RWPE1 (cell line): ENCODE measurements around the gene MAGI3.

Source experiments
- CTCF ChIA-PET: fragments of 350-600 bp; sonication (Branson Sonifier 250); formaldehyde crosslinking; extraction: SDS; loops from one replicate; lab custom pipeline; 2021; lab: Yijun Ruan, JAX
- POLR2A ChIA-PET: fragments of 400-600 bp; formaldehyde crosslinking; extraction: SDS; loops from one replicate; lab custom pipeline; 2020; ENCODE audit warnings: antibody characterized with exemption; ENCODE audit not compliant: low non-redundant PET; lab: Yijun Ruan, JAX
- DNase-seq: peaks from one replicate; pipeline ENCODE4 v3.0.0; 2012; ENCODE audit warnings: low spot score
- H3K27ac ChIP-seq: fragments of 450-650 bp; 2 replicates; pipeline ENCODE4 v1.5.1; 2017
- TF ChIP-seq, protein P1 (sequence below): fragments of 450-650 bp; conservative IDR thresholded peaks from 2 replicates; pipeline ENCODE4 v1.5.1; 2017; ENCODE audit warnings: low read depth, mild to moderate bottlenecking

MAGI3 gene

DNA sequence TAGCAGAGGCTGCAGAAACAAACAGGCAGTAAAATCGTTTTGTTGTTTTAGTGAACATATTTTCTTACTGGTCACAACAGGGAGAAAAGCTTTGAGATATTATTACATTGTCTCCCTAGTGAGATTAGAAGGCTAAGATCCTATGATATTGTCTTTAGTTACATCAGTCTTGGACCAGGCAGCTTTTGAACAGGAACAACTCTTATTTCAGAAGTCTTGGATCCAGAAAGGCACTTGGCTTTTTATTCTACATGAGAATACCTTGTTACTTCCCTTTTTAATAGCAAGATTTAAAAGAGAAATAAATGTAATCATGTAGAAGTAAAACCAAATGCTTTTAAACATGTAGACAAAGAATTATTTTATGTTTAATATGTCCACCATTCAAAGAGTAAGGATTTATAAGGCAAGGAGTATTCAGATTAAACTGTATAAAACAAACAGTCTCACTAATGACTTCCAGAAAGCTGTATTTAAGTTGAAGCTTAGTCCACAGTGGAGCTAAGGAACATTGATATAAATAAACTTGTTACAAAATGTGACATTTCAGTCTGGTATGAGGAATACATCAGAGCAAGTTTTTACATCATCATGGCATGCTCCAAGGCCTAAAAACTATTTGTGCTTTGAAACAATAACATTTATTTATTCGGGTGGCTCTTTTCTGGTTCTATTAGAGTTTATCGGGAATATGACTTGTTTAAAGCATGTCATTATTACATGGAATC, 296.7 kb downstream of the MAGI3 start:
- no peak for DNase-seq
- CTCF ChIA-PET = interaction anchor here (0.6 to 0.8 kb wide), 2 partner anchors 11 to 81 kb away, joined by 3 to 4 read pairs; no protein-coding TSS in a partner anchor
- no peak overlapping the region for H3K27ac ChIP-seq
- POLR2A ChIA-PET = no interaction called here
- TF ChIP-seq, protein P1, sequence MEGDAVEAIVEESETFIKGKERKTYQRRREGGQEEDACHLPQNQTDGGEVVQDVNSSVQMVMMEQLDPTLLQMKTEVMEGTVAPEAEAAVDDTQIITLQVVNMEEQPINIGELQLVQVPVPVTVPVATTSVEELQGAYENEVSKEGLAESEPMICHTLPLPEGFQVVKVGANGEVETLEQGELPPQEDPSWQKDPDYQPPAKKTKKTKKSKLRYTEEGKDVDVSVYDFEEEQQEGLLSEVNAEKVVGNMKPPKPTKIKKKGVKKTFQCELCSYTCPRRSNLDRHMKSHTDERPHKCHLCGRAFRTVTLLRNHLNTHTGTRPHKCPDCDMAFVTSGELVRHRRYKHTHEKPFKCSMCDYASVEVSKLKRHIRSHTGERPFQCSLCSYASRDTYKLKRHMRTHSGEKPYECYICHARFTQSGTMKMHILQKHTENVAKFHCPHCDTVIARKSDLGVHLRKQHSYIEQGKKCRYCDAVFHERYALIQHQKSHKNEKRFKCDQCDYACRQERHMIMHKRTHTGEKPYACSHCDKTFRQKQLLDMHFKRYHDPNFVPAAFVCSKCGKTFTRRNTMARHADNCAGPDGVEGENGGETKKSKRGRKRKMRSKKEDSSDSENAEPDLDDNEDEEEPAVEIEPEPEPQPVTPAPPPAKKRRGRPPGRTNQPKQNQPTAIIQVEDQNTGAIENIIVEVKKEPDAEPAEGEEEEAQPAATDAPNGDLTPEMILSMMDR = no peak

DNA sequence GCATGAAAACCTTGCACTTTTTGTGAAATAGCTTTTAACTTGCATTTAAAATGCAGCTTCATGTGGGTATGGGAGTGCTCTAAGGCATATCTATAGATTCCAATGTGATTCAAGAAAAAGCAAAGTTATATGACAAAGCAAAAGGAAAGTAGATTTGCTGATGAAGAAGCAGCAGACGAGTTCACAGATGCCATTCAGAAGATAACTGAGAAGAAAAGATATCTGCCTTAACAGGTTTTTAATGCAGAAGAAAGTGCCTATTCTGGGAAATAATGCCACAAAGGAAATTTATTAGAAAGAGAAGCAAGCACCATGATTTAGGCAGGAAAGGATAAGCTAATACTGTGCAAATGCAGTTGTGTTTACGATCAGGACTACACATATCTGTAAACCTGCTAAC, 300.9 kb downstream of the MAGI3 start:
- CTCF ChIA-PET = interaction anchor here (0.7 kb wide), 1 partner anchor 21 kb away, joined by 4 read pairs; no protein-coding TSS in a partner anchor
- no peak for DNase-seq
- no peak overlapping the region for H3K27ac ChIP-seq
- POLR2A ChIA-PET = no interaction called here
- TF ChIP-seq, protein P1 = no peak

DNA sequence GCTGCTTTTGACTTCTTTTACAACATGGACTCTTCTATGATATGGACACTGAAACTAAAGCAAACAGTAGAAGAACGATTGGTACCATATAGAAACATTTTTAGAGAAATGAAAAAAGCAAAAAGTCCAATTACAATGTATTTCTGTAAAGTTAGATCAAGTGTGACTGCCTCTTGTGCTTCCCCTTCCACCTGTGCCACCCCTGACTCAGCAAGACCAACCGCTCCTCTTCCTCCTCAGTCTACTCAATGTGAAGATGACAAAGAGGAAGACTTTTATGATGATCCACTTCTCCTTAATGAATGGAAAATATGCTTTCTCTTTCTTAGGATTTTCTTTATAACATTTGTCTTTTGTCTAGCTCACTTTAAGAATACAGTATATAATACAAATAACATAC, 302.0 kb downstream of the MAGI3 start:
- DNase-seq = no peak
- ChIA-PET POLR2A (interaction anchor here (0.6 kb wide), 1 partner anchor 65 kb away, joined by 7 read pairs; no protein-coding TSS in a partner anchor), CTCF (no interaction called here)
- TF ChIP-seq, protein P1 = no peak
- no peak overlapping the region for H3K27ac ChIP-seq

- TF ChIP-seq, protein P1 = no peak
- no peak overlapping the region for H3K27ac ChIP-seq
- ChIA-PET POLR2A (interaction anchor here (0.6 kb wide), 1 partner anchor 65 kb away, joined by 7 read pairs; no protein-coding TSS in a partner anchor), CTCF (no interaction called here)
- DNase-seq = no peak
Observed at GRCh38 chr1:113692824-113693431, 302.6 kb downstream of the MAGI3 start.

- CTCF ChIA-PET = interaction anchor here (1.0 kb wide), 1 partner anchor 9 kb away, joined by 3 read pairs; no protein-coding TSS in a partner anchor
- DNase-seq = no peak
- no peak overlapping the region for H3K27ac ChIP-seq
- POLR2A ChIA-PET = no interaction called here
- TF ChIP-seq, protein P1 = no peak
Observed at GRCh38 chr1:113694910-113695309, 304.6 kb downstream of the MAGI3 start.

DNA sequence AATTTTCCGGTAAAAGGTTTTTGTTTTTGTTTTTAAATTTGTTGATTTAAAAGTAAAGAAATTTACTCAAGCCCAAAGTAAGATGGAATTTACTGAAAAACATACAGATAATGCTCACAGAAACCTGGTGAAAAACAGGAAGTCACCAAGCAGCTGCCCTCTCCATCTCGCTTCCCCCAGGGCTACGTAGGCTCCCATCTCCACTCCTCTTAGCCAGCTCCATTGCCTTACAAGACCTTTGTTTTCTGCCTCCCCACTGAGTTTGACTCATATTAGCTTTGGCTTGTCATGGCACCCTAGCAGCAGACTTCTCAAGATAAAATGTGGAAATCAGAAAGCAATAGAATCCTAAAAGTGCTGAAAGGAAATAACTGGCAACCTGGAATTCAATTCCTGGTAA, 311.1 kb downstream of the MAGI3 start:
- ChIA-PET CTCF (no interaction called here), POLR2A (no interaction called here)
- H3K27ac ChIP-seq = no peak overlapping the region
- no peak for DNase-seq
- TF ChIP-seq, protein P1 = no peak
